T-helper 2 cell treated with Interferon-gamma antibody and Interleukin-4, amounts not matched to agents 100 ng/mL and 5 ng/mL, for 36 hours (primary cell): ENCODE results near the gene OR11H6. TPM values are rescaled to one million over a fixed set of nuclear protein-coding genes. Genes with fewer than 3 reads are reported as not detected.
"Not testable (repeated sequence)": the region's sequence is repeated elsewhere in the genome, so short reads cannot be mapped to it uniquely, and the experiment has no call there.

Source experiments
- intact Hi-C: fragments of 100-400 bp; cut with micrococcal nuclease; formaldehyde crosslinking; loops from one replicate; pipeline ENCODE4 v1.15.1; 2023
- total RNA-seq: library from RNA; stranded (reverse); gene quantifications from 2 replicates; pipeline ENCODE4 v1.2.3, GENCODE V29; 2022

The OR11H6 gene
- total RNA-seq, 1 donor from 2014 or later, result not detected

DNA sequence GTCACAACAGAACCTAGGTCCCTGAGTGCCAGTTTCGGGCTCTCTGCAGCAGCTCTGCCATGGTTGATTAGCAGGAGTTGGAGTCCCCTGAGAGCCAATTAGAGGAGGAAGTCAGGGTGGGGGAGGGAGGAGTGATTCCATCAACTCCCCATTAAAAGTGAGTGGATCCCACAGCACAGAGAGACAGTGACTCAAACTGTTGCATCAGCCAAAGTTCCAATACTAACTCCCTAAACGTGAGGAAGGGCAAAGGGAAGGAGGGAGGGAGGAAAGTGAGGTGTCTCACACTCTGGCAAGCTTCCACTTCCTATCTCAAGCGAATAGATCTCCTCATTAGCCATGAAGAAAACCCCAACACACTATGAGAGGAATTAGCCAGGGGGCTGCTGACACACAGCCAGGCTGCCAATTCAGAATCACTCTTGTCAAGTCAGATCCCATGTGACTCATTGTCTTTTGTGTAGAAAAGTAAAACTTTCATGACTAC, 39.2 kb downstream of the OR11H6 start:
- intact Hi-C loops, result no loop called here

DNA sequence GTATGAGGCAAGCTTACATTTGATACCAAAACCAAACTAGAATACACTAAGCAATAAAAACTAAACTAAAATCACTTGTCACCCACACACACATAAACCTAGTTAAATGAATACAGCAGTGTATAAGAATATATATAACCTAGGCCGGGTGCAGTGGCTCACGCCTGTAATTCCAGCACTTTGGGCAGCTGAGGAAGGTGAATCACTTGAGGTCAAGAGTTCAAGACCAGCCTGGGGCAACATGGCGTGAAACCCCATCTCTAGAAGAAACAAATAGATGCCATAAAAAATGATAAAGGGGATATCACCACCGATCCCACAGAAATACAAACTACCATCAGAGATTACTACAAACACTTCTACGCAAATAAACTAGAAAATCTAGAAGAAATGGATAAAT, 40.9 kb downstream of the OR11H6 start:
- intact Hi-C loops, result not testable (repeated sequence)

DNA sequence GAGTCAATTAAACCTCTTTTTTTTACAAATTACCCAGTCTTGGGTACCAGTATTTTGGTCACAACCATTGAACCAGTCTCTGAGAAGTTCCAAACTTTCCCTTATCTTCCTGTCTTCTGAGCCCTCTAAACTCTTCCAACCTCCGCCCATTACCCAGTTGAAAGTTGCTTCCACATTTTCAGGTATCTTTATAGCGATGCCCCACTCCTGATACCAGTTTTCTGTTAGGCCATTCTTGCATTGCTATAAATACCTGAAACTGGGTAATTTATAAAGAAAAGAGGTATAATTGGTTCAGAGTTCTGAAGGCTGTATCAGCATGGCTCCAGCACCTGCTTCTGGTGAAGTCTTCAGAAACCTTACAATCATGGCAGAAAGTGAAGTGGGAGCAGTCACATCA, 50.6 kb downstream of the OR11H6 start:
- intact Hi-C loops, result no loop called here

Other genes starting within 250 kb of the OR11H6 start
- gene OR4K15, start 248.1 kb upstream of the OR11H6 start, total RNA-seq, result not detected in 2 replicates
- gene OR4Q2, start 221.5 kb upstream of the OR11H6 start, total RNA-seq, result not detected in 2 replicates
- gene OR4K14, start 204.4 kb upstream of the OR11H6 start, total RNA-seq, result not detected in 2 replicates
- not detected in 2 replicates for gene OR4K13, start 187.7 kb upstream of the OR11H6 start, total RNA-seq
- not detected in 2 replicates for gene OR4L1, start 163.7 kb upstream of the OR11H6 start, total RNA-seq
- gene OR4K17, start 113.0 kb upstream of the OR11H6 start, total RNA-seq, result not detected in 2 replicates
- not detected in 2 replicates for gene OR4N5, start 84.9 kb upstream of the OR11H6 start, total RNA-seq
- not detected in 2 replicates for gene OR11G2, start 32.8 kb upstream of the OR11H6 start, total RNA-seq
- not detected in 2 replicates for gene OR11H7, start 5.3 kb downstream of the OR11H6 start, total RNA-seq
- gene OR11H4, start 15.6 kb downstream of the OR11H6 start, total RNA-seq, result not detected in 2 replicates
- 24.5 and 24.6 TPM in 2 replicates for gene TTC5, start 82.2 kb downstream of the OR11H6 start, total RNA-seq
- gene CCNB1IP1, start 109.6 kb downstream of the OR11H6 start, total RNA-seq, result 26.3 and 28.5 TPM in 2 replicates
- gene PARP2, start 119.9 kb downstream of the OR11H6 start, total RNA-seq, result 28.5 and 32.7 TPM in 2 replicates
- gene TEP1, start 189.8 kb downstream of the OR11H6 start, total RNA-seq, result 35.3 and 36.3 TPM in 2 replicates
- 0.05 and 0.11 TPM in 2 replicates for gene KLHL33, start 212.5 kb downstream of the OR11H6 start, total RNA-seq
- 64.5 and 66.6 TPM in 2 replicates for gene OSGEP, start 231.1 kb downstream of the OR11H6 start, total RNA-seq
- 169 and 170 TPM in 2 replicates for gene APEX1, start 231.5 kb downstream of the OR11H6 start, total RNA-seq
- gene PIP4P1, start 237.7 kb downstream of the OR11H6 start, total RNA-seq, result 34.2 and 36.1 TPM in 2 replicates
- gene PNP, start 245.7 kb downstream of the OR11H6 start, total RNA-seq, result 158 and 160 TPM in 2 replicates